SK-N-MC (cell line): Measurements from ENCODE around the gene C16orf96.

Experiments
- EZH2 ChIP-seq: fragments of 200-600 bp; sonication (generic); IDR thresholded peaks from one replicate; pipeline ENCODE4 v1.6.1; 2017; ENCODE audit warnings: antibody characterized with exemption
- FOXP2 ChIP-seq: optimal IDR thresholded peaks from 2 replicates; pipeline ENCODE3; 2011; ENCODE audit warnings: mild to moderate bottlenecking, moderate library complexity; ENCODE audit not compliant: insufficient read depth; ENCODE audit errors: extremely low read length, control extremely low read depth
- POLR2AphosphoS5 ChIP-seq: IDR thresholded peaks from 2 replicates; pipeline ENCODE4 v1.6.1; 2012; ENCODE audit warnings: mild to moderate bottlenecking, low read depth, low read length, borderline replicate concordance

DNA sequence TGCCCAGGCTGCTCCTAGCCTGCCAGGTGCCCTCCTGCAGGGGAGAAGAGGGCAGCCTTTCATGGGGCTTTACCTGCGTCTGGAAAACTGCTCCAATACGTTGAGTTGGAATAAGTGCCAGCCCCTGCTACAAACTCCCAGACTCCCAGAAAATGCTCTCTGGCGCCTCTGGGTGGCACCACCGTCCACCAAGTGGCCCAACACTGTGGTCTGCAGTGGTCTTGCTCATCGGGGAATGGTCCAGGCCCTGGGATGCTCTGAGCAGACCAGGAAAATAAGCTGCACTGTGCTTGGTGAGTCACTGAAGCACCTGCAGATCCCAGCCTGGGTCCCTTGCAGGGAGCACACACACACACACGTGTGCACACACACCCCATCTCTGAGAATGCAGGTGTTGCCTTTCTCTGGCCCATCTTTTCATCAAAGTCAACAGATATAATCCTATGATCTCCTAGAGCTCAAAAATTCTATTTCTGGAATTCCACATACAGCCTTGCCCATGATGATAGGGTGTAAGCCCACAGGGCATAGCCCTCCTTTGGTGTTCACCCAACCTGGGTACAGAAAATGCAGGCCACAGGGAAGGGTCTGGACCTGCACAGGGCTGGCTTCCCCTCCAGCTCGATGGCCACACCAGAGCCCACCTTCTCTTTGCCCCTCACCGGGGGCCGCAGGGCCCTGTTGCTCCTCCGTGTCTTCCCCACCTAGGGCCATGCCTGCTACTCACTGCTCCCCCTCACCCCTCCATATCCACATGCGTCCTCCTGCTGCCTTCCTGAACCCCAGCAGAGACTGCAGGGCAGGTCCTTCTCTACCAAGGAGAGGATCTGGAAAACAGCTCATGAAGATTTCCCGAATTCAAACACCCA is 38.1 kb upstream of the C16orf96 start:
- TF ChIP-seq POLR2AphosphoS5 (no peak), EZH2 (no peak), FOXP2 (no peak)
